ENCODE measurements around the gene EPS15. TPM values are rescaled to one million over a fixed set of nuclear protein-coding genes. Genes with fewer than 3 reads are reported as not detected.

EPS15 gene
- total and polyA plus RNA-seq, 10 of the 15 experiments (the other 5 are each of a cell fraction or from before 2014, with no cell fraction given): 24.7 to 87.8 (median 56.3) TPM

DNA sequence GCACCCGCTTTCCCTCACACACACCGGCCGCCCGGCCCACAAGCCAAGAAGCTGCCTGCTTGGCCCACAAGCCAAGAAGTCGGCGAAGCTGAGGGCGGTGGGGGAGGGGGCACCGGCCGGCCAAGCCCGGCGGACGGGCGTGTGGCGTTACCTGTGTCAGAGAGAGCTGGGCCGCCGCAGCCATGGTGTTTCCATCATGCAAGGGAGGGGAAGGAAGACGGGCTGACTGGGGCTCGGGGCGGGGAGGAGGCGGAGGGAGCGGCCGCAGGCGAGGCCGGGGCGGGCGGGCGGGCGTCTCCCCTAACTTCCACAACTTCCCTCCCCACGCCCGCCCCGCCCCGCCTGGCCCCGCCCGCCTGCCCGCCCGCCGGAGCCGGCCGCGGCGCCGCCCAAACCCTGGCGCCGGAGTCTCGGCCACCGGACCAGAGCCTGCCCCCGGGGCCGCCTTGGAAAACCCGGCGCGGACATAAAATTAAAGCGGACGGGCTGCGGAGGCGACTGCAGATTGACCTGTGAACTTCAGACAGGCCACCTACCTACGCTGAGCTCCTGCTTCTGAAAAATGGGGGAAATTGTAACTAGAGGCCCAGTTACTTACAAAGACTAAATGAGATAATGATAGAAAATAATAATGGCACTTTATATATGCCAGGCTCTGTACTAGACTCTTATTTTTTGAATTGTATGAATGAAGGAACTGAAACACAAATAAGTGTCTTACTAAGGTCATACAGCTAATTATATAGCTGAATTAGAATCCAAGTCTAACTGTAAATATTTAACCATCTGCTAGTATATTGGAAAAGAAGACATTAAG, at the start of gene EPS15 (continued):
- TF ChIP-seq WRNIP1 (IDR thresholded peaks at IDR 0.05; ENCODE audit: borderline replicate concordance, low read depth, low read length) (no peak), RCOR1 (conservative IDR thresholded peaks at IDR 0.05; ENCODE audit: low read depth, low read length) (peak; percentile 59; the same call in 1 of the 2 replicates), CHD2 (IDR thresholded peaks at IDR 0.05; ENCODE audit: borderline replicate concordance, low read depth, low read length) (peak; percentile 38; the same call in 1 of the 2 replicates), SRF (IDR thresholded peaks at IDR 0.05; ENCODE audit: low read depth in 2 of 2, low read length in 2 of 2) (peak in 1 of 2 experiments; percentile 59; a peak in 1 of 4 replicates), SP1 (IDR thresholded peaks at IDR 0.05; ENCODE audit: low read depth, low read length) (peak; percentile 97), CHD1 (IDR thresholded peaks at IDR 0.05; ENCODE audit: low read depth, low read length) (no peak)
- TF ChIP-seq, protein P1, sequence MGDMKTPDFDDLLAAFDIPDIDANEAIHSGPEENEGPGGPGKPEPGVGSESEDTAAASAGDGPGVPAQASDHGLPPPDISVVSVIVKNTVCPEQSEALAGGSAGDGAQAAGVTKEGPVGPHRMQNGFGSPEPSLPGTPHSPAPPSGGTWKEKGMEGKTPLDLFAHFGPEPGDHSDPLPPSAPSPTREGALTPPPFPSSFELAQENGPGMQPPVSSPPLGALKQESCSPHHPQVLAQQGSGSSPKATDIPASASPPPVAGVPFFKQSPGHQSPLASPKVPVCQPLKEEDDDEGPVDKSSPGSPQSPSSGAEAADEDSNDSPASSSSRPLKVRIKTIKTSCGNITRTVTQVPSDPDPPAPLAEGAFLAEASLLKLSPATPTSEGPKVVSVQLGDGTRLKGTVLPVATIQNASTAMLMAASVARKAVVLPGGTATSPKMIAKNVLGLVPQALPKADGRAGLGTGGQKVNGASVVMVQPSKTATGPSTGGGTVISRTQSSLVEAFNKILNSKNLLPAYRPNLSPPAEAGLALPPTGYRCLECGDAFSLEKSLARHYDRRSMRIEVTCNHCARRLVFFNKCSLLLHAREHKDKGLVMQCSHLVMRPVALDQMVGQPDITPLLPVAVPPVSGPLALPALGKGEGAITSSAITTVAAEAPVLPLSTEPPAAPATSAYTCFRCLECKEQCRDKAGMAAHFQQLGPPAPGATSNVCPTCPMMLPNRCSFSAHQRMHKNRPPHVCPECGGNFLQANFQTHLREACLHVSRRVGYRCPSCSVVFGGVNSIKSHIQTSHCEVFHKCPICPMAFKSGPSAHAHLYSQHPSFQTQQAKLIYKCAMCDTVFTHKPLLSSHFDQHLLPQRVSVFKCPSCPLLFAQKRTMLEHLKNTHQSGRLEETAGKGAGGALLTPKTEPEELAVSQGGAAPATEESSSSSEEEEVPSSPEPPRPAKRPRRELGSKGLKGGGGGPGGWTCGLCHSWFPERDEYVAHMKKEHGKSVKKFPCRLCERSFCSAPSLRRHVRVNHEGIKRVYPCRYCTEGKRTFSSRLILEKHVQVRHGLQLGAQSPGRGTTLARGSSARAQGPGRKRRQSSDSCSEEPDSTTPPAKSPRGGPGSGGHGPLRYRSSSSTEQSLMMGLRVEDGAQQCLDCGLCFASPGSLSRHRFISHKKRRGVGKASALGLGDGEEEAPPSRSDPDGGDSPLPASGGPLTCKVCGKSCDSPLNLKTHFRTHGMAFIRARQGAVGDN (IDR thresholded peaks at IDR 0.05): no peak; the same call in 1 of the 2 replicates
